Body of pancreas (tissue), 4 donors: ENCODE data around the gene NPTXR. TPM values are rescaled to one million over a fixed set of nuclear protein-coding genes. Genes with fewer than 3 reads are reported as not detected.

Experiments
- ATAC-seq: fragments of 150-250 bp; one replicate; pipeline ENCODE4 v1.9.1; 2016
- DNase-seq, 4 donors: peaks; one replicate each; pipeline ENCODE4 v3.0.0-alpha.2; 2019
- H3K27ac ChIP-seq, 4 donors: fragments of 200-600 bp; sonication (generic); 1 replicate in 3 of 4; 2 replicates in 1 of 4; pipeline versions ENCODE4 v1.5.1 to v1.6.1; 2016 to 2019; ENCODE audit warnings: mild to moderate bottlenecking in 1 of 4, mixed read lengths in 1 of 4, moderate library complexity in 1 of 4
- H3K27me3 ChIP-seq, 2 donors: fragments of 200-600 bp; sonication (generic); one replicate each; pipeline ENCODE4 v1.6.0; 2016; ENCODE audit warnings: mild to moderate bottlenecking in 1 of 2
- H3K36me3 ChIP-seq, 2 donors: fragments of 200-600 bp; sonication (generic); replicated peaks in 1 of 2; 2 replicates each; pipeline ENCODE4 v1.5.1; 2016; ENCODE audit warnings: low read depth in 2 of 2; ENCODE audit not compliant: insufficient read depth in 1 of 2
- H3K4me1 ChIP-seq: fragments of 200-600 bp; sonication (generic); one replicate; pipeline ENCODE4 v1.6.0; 2016
- H3K4me3 ChIP-seq, 2 donors: fragments of 200-600 bp; sonication (generic); 1 replicate in 1 of 2; 2 replicates in 1 of 2; pipeline ENCODE4 v1.5.1; 2016 to 2019
- H3K9me3 ChIP-seq, 3 donors: fragments of 200-600 bp; sonication (generic); 1 replicate in 2 of 3; 2 replicates in 1 of 3; pipeline ENCODE4 v1.5.1; 2016
- CTCF ChIP-seq, 7 experiments: fragments of 450-650 bp in 4 of 7; fragments of 200-600 bp in 3 of 7; sonication (generic) in 3 of 7; IDR thresholded peaks; one replicate each; pipeline ENCODE4 v1.5.1; 2016 to 2019; ENCODE audit warnings: antibody characterized with exemption in 7 of 7
- POLR2A ChIP-seq, 3 donors: fragments of 450-650 bp; IDR thresholded peaks; one replicate each; pipeline ENCODE4 v1.6.1; 2016; ENCODE audit warnings: antibody characterized with exemption in 3 of 3, mild to moderate bottlenecking in 2 of 3
- WGBS, 2 donors: methylation state at CpG; one replicate each; pipeline ENCODE4 v1.1.5; 2017; 5-methylcytosine and 5-hydroxymethylcytosine counted together
- intact Hi-C: fragments of 100-400 bp; cut with DNase I; formaldehyde crosslinking; loops from one replicate; pipeline ENCODE4 v1.15.1; 2023
- total RNA-seq, 2 donors: library from RNA; depleted of rRNA; stranded (reverse); fragments of >200 nt; gene quantifications; one replicate each; pipeline ENCODE4 v1.1.0, GENCODE V29; 2016

NPTXR gene
- total RNA-seq, 2 donors from 2014 or later: 6.0 to 10.5 TPM

- Histone ChIP-seq H3K4me1 (no peaks in the 10 kb centered on the region), H3K27ac (peak overlapping the region in 3 of 4 donors; percentile 20 to 44 (median 28)), H3K27me3 (no peaks in the 10 kb centered on the region), H3K4me3 (no peak overlapping the region), H3K36me3 (no peaks in the 10 kb centered on the region), H3K9me3 (no peaks in the 10 kb centered on the region)
- TF ChIP-seq POLR2A (IDR thresholded peaks at IDR 0.05): no peak
- no peak for TF ChIP-seq CTCF (IDR thresholded peaks at IDR 0.05)
- ATAC-seq (peak; percentile 94), DNase-seq (peak; percentile 57 to 80 (median 71))
- intact Hi-C loops: no loop called here
- 18 to 27% methylated on average over 10 of the region's 10 CpGs for WGBS, 2 donors
These were observed 41.1 kb downstream of the NPTXR start for GRCh38 chr22:38802671-38803121.

GRCh38 chr22:38799265-38800002, 44.4 kb downstream of the NPTXR start:
- Histone ChIP-seq H3K9me3 (no peaks in the 10 kb centered on the region), H3K27me3 (no peaks in the 10 kb centered on the region), H3K4me1 (peaks cover 2% of the 10 kb centered on the region), H3K27ac (no peak overlapping the region), H3K4me3 (no peak overlapping the region), H3K36me3 (no peaks in the 10 kb centered on the region)
- intact Hi-C loops: no loop called here
- no peak for TF ChIP-seq CTCF (IDR thresholded peaks at IDR 0.05)
- TF ChIP-seq POLR2A (IDR thresholded peaks at IDR 0.05): no peak
- no peak for ATAC-seq
- DNase-seq: no peak
- WGBS, 2 donors: 87% methylated on average over 6 of the region's 6 CpGs

- no peaks in the 10 kb centered on the region for H3K9me3 ChIP-seq
- H3K27me3 ChIP-seq: no peaks in the 10 kb centered on the region
- H3K36me3 ChIP-seq: no peaks in the 10 kb centered on the region
- ATAC-seq (no peak), DNase-seq (no peak)
- no peak for TF ChIP-seq CTCF (IDR thresholded peaks at IDR 0.05)
- no peak for TF ChIP-seq POLR2A (IDR thresholded peaks at IDR 0.05)
- intact Hi-C loops: no loop called here
- H3K4me1 ChIP-seq: peaks cover 5% of the 10 kb centered on the region
- H3K27ac ChIP-seq: no peak overlapping the region
- no peak overlapping the region for H3K4me3 ChIP-seq
- WGBS, 2 donors: 58 to 72% methylated on average over 5 of the region's 5 CpGs
These were observed 45.3 kb downstream of the NPTXR start for GRCh38 chr22:38798496-38798895.

- ATAC-seq: no peak
- 56 to 67% methylated on average over 12 of the region's 12 CpGs for WGBS, 2 donors
- H3K9me3 ChIP-seq: no peaks in the 10 kb centered on the region
- intact Hi-C loops: no loop called here
- H3K27ac ChIP-seq: no peak overlapping the region
- peaks cover 13% of the 10 kb centered on the region for H3K4me1 ChIP-seq
- TF ChIP-seq CTCF (IDR thresholded peaks at IDR 0.05) (no peak), POLR2A (IDR thresholded peaks at IDR 0.05) (no peak)
- no peak for DNase-seq
- no peak overlapping the region for H3K4me3 ChIP-seq
- no peaks in the 10 kb centered on the region for H3K36me3 ChIP-seq
- no peaks in the 10 kb centered on the region for H3K27me3 ChIP-seq
These were observed 47.4 kb downstream of the NPTXR start for GRCh38 chr22:38796262-38796957.
